ENCODE data around the gene CENPM. TPM values are rescaled to one million over a fixed set of nuclear protein-coding genes. Genes with fewer than 3 reads are reported as not detected.
A peak's percentile ranks its signal among the peaks of the same experiment; 100 is the strongest.

The CENPM gene
- total and polyA plus RNA-seq, 2 donors (not counting 1 experiment from before 2014, with no cell fraction given), result 5.9 to 11.6 TPM

DNA sequence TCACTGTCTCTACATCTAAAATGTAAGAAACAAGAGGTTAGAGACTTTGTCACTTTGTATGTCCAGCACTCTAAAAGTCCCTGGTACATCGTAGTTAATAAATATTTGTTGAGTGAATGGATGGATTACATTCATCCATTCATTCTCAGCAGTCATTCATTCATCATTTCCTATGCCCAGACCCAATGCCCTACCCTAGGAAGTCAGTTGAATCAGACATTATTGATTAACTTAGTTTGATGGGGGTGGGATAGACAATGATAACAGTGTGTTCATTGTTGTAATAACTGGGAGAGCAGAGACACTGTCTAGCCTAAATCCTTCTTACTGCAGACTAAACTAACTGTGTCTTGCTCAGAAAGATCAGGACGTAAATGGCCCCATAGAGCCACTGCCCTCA is 1.2 kb upstream of the CENPM start:
- DNase-seq (ENCODE audit: low read depth in 2 of 2), result no peak
- no peak for TF ChIP-seq EZH2 (IDR thresholded peaks at IDR 0.05; ENCODE audit: low read length, missing control alignments)
- TF ChIP-seq, protein P1, sequence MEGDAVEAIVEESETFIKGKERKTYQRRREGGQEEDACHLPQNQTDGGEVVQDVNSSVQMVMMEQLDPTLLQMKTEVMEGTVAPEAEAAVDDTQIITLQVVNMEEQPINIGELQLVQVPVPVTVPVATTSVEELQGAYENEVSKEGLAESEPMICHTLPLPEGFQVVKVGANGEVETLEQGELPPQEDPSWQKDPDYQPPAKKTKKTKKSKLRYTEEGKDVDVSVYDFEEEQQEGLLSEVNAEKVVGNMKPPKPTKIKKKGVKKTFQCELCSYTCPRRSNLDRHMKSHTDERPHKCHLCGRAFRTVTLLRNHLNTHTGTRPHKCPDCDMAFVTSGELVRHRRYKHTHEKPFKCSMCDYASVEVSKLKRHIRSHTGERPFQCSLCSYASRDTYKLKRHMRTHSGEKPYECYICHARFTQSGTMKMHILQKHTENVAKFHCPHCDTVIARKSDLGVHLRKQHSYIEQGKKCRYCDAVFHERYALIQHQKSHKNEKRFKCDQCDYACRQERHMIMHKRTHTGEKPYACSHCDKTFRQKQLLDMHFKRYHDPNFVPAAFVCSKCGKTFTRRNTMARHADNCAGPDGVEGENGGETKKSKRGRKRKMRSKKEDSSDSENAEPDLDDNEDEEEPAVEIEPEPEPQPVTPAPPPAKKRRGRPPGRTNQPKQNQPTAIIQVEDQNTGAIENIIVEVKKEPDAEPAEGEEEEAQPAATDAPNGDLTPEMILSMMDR (conservative IDR thresholded peaks at IDR 0.05 in 1 of 2, IDR thresholded peaks at IDR 0.05 in 1 of 2; ENCODE audit: low read depth in 1 of 2, low read length in 2 of 2), result no peak
- H2AFZ ChIP-seq (ENCODE audit: low read length), result no peak overlapping the region

DNA sequence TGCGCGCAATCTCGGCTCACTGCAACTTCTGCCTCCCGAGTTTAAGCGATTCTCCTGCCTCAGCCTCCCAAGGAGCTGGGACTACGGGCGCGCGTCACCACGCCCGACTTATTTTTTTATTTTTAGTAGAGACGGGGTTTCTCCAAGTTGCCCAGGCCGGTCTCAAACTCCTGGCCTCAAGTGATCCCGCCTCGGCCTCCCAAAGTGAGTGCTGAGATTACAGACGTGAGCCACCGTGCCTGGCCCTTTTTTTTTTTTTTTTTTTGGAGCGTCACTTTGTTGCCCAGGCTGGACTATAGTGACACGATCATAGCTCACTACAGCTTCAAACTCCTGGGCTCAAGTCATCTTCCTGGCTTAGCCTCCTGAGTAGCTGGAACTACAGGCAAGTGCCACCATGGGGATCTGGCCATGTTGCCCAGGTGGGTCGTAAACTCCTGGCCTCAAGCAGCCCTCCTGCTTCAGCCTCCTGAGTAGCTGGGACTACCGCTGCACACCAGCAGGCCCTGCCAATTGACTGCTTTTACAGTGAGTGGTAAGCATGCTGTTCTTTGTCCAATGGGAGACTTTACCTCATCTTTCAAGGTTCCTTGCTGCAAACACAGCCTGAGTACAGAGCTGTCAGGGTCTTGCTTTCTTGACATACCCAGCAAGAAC is 600 bp upstream of the CENPM start:
- Histone ChIP-seq H3K9ac (ENCODE audit: insufficient read depth, low read length) (no peak overlapping the region), H3K4me2 (ENCODE audit: extremely low read depth, insufficient read depth, low read length) (peak overlapping the region; percentile 79), H3K27ac (ENCODE audit: insufficient read depth, low read length) (peak overlapping the region; percentile 75), H3K9me3 (ENCODE audit: control insufficient read depth, insufficient read depth, low read depth, low read length) (no peaks in the 10 kb centered on the region), H2AFZ (ENCODE audit: low read length) (peak overlapping the region; percentile 90), H3K4me1 (ENCODE audit: control insufficient read depth, extremely low read depth, insufficient read depth, low read length) (peaks cover 7% of the 10 kb centered on the region), H3K79me2 (ENCODE audit: control insufficient read depth, insufficient read depth, low read length) (peaks cover 9% of the 10 kb centered on the region), H3K27me3 (ENCODE audit: control insufficient read depth, insufficient read depth, low read length) (no peaks in the 10 kb centered on the region), H3K36me3 (ENCODE audit: control insufficient read depth, insufficient read depth, low read length) (peaks cover 2% of the 10 kb centered on the region), H3K4me3 (replicated peaks in 1 of 4; ENCODE audit: control extremely low read depth in 1 of 4, insufficient read depth in 1 of 4, low read depth in 3 of 4, low read length in 4 of 4) (peak overlapping the region in 1 of 4 experiments; percentile 82), H4K20me1 (ENCODE audit: control insufficient read depth, extremely low read depth, insufficient read depth, low read length) (no peaks in the 10 kb centered on the region)
- no peak for DNase-seq (ENCODE audit: low read depth in 2 of 2)
- TF ChIP-seq, protein P1 (conservative IDR thresholded peaks at IDR 0.05 in 1 of 2, IDR thresholded peaks at IDR 0.05 in 1 of 2; ENCODE audit: low read depth in 1 of 2, low read length in 2 of 2), result no peak
- no peak for TF ChIP-seq EZH2 (IDR thresholded peaks at IDR 0.05; ENCODE audit: low read length, missing control alignments)

More for the DNA sequence above, 1.2 kb upstream of the CENPM start:
- Histone ChIP-seq H4K20me1 (ENCODE audit: control insufficient read depth, extremely low read depth, insufficient read depth, low read length) (no peaks in the 10 kb centered on the region), H3K4me1 (ENCODE audit: control insufficient read depth, extremely low read depth, insufficient read depth, low read length) (peaks cover 7% of the 10 kb centered on the region), H3K79me2 (ENCODE audit: control insufficient read depth, insufficient read depth, low read length) (peaks cover 9% of the 10 kb centered on the region), H3K27me3 (ENCODE audit: control insufficient read depth, insufficient read depth, low read length) (no peaks in the 10 kb centered on the region), H3K9ac (ENCODE audit: insufficient read depth, low read length) (no peak overlapping the region), H3K9me3 (ENCODE audit: control insufficient read depth, insufficient read depth, low read depth, low read length) (no peaks in the 10 kb centered on the region), H3K27ac (ENCODE audit: insufficient read depth, low read length) (no peak overlapping the region), H3K36me3 (ENCODE audit: control insufficient read depth, insufficient read depth, low read length) (no peaks in the 10 kb centered on the region), H3K4me3 (replicated peaks in 1 of 4; ENCODE audit: control extremely low read depth in 1 of 4, insufficient read depth in 1 of 4, low read depth in 3 of 4, low read length in 4 of 4) (no peak overlapping the region), H3K4me2 (ENCODE audit: extremely low read depth, insufficient read depth, low read length) (no peak overlapping the region)

DNA sequence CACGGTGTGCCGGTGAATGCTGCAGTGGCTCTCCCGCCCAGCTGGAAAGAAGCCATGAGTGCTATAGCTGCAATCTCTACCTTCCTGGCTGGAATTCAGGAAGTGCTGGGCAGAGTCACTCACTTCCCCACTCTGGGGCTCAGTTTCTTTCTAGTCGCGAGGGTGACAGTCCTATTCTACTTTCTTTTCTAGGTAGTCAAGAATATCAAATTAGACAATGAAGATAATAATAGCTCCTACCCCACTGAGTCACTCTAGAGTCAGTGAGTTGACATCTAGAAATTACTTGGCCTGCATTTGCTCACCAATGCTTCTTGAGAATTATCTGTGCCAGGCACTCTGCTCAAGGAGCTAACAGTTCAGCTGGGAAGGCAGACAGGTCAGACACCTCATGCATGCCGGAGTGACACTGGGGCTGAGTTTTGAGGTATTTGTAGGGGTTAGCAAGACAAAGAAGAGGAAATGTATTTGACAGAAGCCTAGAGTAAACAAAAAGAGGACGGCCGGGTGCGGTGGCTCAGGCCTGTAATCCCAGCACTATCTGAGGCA is 3.2 kb downstream of the CENPM start:
- H3K4me1 ChIP-seq (ENCODE audit: control insufficient read depth, extremely low read depth, insufficient read depth, low read length), result peaks cover 19% of the 10 kb centered on the region
- no peaks in the 10 kb centered on the region for H4K20me1 ChIP-seq (ENCODE audit: control insufficient read depth, extremely low read depth, insufficient read depth, low read length)
- H3K9me3 ChIP-seq (ENCODE audit: control insufficient read depth, insufficient read depth, low read depth, low read length), result no peaks in the 10 kb centered on the region
- H3K27me3 ChIP-seq (ENCODE audit: control insufficient read depth, insufficient read depth, low read length), result no peaks in the 10 kb centered on the region
- no peak overlapping the region for H3K9ac ChIP-seq (ENCODE audit: insufficient read depth, low read length)
- TF ChIP-seq, protein P1 (conservative IDR thresholded peaks at IDR 0.05 in 1 of 2, IDR thresholded peaks at IDR 0.05 in 1 of 2; ENCODE audit: low read depth in 1 of 2, low read length in 2 of 2), result no peak
- TF ChIP-seq EZH2 (IDR thresholded peaks at IDR 0.05; ENCODE audit: low read length, missing control alignments), result no peak
- H3K4me3 ChIP-seq (replicated peaks in 1 of 4; ENCODE audit: control extremely low read depth in 1 of 4, insufficient read depth in 1 of 4, low read depth in 3 of 4, low read length in 4 of 4), result no peak overlapping the region
- H3K36me3 ChIP-seq (ENCODE audit: control insufficient read depth, insufficient read depth, low read length), result peaks cover 4% of the 10 kb centered on the region
- no peak overlapping the region for H3K4me2 ChIP-seq (ENCODE audit: extremely low read depth, insufficient read depth, low read length)
- DNase-seq (ENCODE audit: low read depth in 2 of 2), result peak in 1 of 2 donors; percentile 32
- no peak overlapping the region for H2AFZ ChIP-seq (ENCODE audit: low read length)
- H3K79me2 ChIP-seq (ENCODE audit: control insufficient read depth, insufficient read depth, low read length), result peaks cover 9% of the 10 kb centered on the region
- no peak overlapping the region for H3K27ac ChIP-seq (ENCODE audit: insufficient read depth, low read length)
